Suprapubic skin (tissue), 4 donors: ENCODE measurements around the gene RAF1. TPM values are rescaled to one million over a fixed set of nuclear protein-coding genes. Genes with fewer than 3 reads are reported as not detected.

Experiments
- DNase-seq, 2 donors: peaks; one replicate each; pipeline ENCODE4 v3.0.0-alpha.2; 2019; ENCODE audit warnings: low spot score in 2 of 2
- H3K27ac ChIP-seq: fragments of 200-600 bp; sonication (generic); one replicate; pipeline ENCODE4 v1.5.1; 2019
- H3K27me3 ChIP-seq: fragments of 200-600 bp; sonication (generic); one replicate; pipeline ENCODE4 v1.5.1; 2019
- H3K36me3 ChIP-seq: fragments of 200-600 bp; sonication (generic); one replicate; pipeline ENCODE4 v1.5.1; 2019
- H3K4me1 ChIP-seq: fragments of 200-600 bp; sonication (generic); one replicate; pipeline ENCODE4 v1.5.1; 2019
- H3K4me3 ChIP-seq: fragments of 200-600 bp; sonication (generic); one replicate; pipeline ENCODE4 v1.5.1; 2019; ENCODE audit warnings: mild to moderate bottlenecking
- H3K9me3 ChIP-seq: fragments of 200-600 bp; sonication (generic); one replicate; pipeline ENCODE4 v1.5.1; 2019
- EP300 ChIP-seq: sonication (generic); formaldehyde crosslinking; IDR thresholded peaks from one replicate; pipeline ENCODE4 v1.6.1; 2017; ENCODE audit warnings: antibody characterized with exemption
- POLR2A ChIP-seq, 2 donors: fragments of 450-650 bp; IDR thresholded peaks; one replicate each; pipeline ENCODE4 v1.6.1; 2017; ENCODE audit warnings: antibody characterized with exemption in 2 of 2, mild to moderate bottlenecking in 2 of 2, moderate library complexity in 2 of 2
- POLR2AphosphoS5 ChIP-seq, 3 donors: sonication (generic); formaldehyde crosslinking; IDR thresholded peaks; one replicate each; pipeline ENCODE4 v1.6.1; 2017; ENCODE audit warnings: antibody characterized with exemption in 3 of 3
- WGBS: methylation state at CpG from one replicate; pipeline ENCODE4 v1.1.5; 2018; 5-methylcytosine and 5-hydroxymethylcytosine counted together
- total RNA-seq, 4 donors: library from RNA; depleted of rRNA; stranded (reverse); fragments of >200 nt; gene quantifications; one replicate each; pipeline ENCODE4 v1.1.0, GENCODE V29; 2016
- TF ChIP-seq, protein P1 (sequence below), 2 donors: fragments of 200-600 bp in 1 of 2; fragments of 450-650 bp in 1 of 2; sonication (generic) in 1 of 2; IDR thresholded peaks; one replicate each; pipeline ENCODE4 v1.5.1; 2016 to 2019; ENCODE audit warnings: antibody characterized with exemption in 2 of 2, mild to moderate bottlenecking in 1 of 2, moderate library complexity in 1 of 2

RAF1 gene
- total RNA-seq, 4 donors from 2014 or later: 96.3 to 155 (median 123) TPM

DNA sequence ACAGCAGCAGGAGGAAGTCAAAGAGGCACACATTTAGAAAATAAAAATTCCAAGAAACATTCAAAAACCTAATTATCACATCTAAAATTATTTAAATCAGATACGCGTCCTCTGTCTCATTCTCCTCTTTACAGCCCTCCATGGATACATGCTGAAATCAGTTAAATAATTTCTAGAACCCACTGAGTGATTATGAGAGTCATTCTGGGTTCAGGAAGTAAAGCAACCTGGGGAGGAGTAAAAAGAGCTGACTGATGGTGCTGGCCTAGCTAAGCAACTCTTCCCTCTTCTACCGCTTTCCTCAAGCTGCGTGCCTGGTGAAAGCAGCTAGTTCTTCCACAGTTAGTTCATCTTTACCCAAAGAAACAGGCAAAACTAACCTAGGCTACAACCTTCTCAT is 48.7 kb downstream of the RAF1 start:
- Histone ChIP-seq H3K27me3 (no peaks in the 10 kb centered on the region), H3K27ac (no peak overlapping the region), H3K36me3 (peaks cover 43% of the 10 kb centered on the region), H3K4me3 (no peak overlapping the region), H3K9me3 (no peaks in the 10 kb centered on the region), H3K4me1 (no peaks in the 10 kb centered on the region)
- TF ChIP-seq, protein P1, sequence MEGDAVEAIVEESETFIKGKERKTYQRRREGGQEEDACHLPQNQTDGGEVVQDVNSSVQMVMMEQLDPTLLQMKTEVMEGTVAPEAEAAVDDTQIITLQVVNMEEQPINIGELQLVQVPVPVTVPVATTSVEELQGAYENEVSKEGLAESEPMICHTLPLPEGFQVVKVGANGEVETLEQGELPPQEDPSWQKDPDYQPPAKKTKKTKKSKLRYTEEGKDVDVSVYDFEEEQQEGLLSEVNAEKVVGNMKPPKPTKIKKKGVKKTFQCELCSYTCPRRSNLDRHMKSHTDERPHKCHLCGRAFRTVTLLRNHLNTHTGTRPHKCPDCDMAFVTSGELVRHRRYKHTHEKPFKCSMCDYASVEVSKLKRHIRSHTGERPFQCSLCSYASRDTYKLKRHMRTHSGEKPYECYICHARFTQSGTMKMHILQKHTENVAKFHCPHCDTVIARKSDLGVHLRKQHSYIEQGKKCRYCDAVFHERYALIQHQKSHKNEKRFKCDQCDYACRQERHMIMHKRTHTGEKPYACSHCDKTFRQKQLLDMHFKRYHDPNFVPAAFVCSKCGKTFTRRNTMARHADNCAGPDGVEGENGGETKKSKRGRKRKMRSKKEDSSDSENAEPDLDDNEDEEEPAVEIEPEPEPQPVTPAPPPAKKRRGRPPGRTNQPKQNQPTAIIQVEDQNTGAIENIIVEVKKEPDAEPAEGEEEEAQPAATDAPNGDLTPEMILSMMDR (IDR thresholded peaks at IDR 0.05): no peak
- no peak for TF ChIP-seq POLR2A (IDR thresholded peaks at IDR 0.05)
- TF ChIP-seq EP300: no peak
- TF ChIP-seq POLR2AphosphoS5 (IDR thresholded peaks at IDR 0.05): no peak
- 95% methylated on average over 4 of the region's 4 CpGs for WGBS
- no peak for DNase-seq

GRCh38 chr3:12613250-12613649 is 50.7 kb downstream of the RAF1 start:
- TF ChIP-seq, protein P1 (IDR thresholded peaks at IDR 0.05): no peak
- TF ChIP-seq EP300 (no peak), POLR2A (IDR thresholded peaks at IDR 0.05) (no peak)
- Histone ChIP-seq H3K27ac (no peak overlapping the region), H3K4me3 (no peak overlapping the region), H3K27me3 (no peaks in the 10 kb centered on the region), H3K36me3 (peaks cover 52% of the 10 kb centered on the region), H3K9me3 (no peaks in the 10 kb centered on the region), H3K4me1 (no peaks in the 10 kb centered on the region)
- DNase-seq: no peak
- 53% methylated on average over 4 of the region's 4 CpGs for WGBS

DNA sequence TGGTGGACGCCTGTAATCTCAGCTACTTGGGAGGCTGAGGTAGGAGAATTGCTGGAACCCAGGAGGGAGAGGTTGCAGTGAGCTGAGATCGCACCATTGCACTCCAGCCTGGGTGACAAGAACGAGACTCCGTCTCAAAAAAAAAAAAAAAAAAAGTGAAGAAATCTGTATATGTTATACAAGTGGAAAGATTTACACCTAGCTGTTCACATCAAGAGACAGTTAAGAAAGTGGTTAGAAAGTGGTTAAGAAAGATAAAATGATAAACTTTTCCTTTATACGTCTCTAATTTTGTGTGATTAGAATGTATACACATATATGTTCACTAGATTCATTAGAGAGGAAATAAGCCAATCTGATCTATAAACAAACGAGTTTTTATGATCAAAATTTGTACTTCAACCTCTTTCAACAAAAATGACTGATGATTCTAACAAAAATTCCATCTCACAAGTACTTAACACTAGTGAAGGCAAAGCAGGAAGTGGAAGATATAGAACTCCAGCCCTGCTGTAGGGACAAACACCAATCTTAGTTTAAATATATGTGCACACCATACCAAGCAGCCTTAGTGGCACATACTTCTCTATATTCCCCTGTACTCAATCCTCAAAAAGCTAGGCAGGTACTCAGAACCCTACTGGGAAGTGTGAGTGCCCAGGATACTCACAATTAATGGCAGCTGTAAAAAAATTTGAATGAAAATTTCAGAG is 51.2 kb downstream of the RAF1 start:
- Histone ChIP-seq H3K9me3 (no peaks in the 10 kb centered on the region), H3K4me1 (no peaks in the 10 kb centered on the region), H3K27ac (no peak overlapping the region), H3K27me3 (no peaks in the 10 kb centered on the region), H3K36me3 (peaks cover 55% of the 10 kb centered on the region), H3K4me3 (no peak overlapping the region)
- no peak for DNase-seq
- TF ChIP-seq EP300: no peak
- TF ChIP-seq, protein P1 (IDR thresholded peaks at IDR 0.05): no peak
- no peak for TF ChIP-seq POLR2A (IDR thresholded peaks at IDR 0.05)
- no peak for TF ChIP-seq POLR2AphosphoS5 (IDR thresholded peaks at IDR 0.05)
- WGBS: 81% methylated on average over 6 of the region's 6 CpGs

- Histone ChIP-seq H3K4me1 (no peaks in the 10 kb centered on the region), H3K27me3 (no peaks in the 10 kb centered on the region), H3K36me3 (peaks cover 56% of the 10 kb centered on the region), H3K4me3 (no peak overlapping the region), H3K27ac (no peak overlapping the region), H3K9me3 (no peaks in the 10 kb centered on the region)
- DNase-seq: no peak
- TF ChIP-seq POLR2AphosphoS5 (IDR thresholded peaks at IDR 0.05) (no peak), POLR2A (IDR thresholded peaks at IDR 0.05) (no peak), EP300 (no peak)
- TF ChIP-seq, protein P1 (IDR thresholded peaks at IDR 0.05): no peak
- 63% methylated on average over 5 of the region's 5 CpGs for WGBS
Measured at GRCh38 chr3:12611117-12611516, 52.8 kb downstream of the RAF1 start.

GRCh38 chr3:12608376-12608775 is 55.5 kb downstream of the RAF1 start:
- no peak overlapping the region for H3K4me3 ChIP-seq
- H3K27me3 ChIP-seq: no peaks in the 10 kb centered on the region
- H3K36me3 ChIP-seq: peaks cover 73% of the 10 kb centered on the region
- no peak overlapping the region for H3K27ac ChIP-seq
- no peak for DNase-seq
- H3K4me1 ChIP-seq: no peaks in the 10 kb centered on the region
- no peaks in the 10 kb centered on the region for H3K9me3 ChIP-seq
- 91% methylated on average over 1 of the region's 1 CpG for WGBS
- TF ChIP-seq, protein P1 (IDR thresholded peaks at IDR 0.05): no peak
- TF ChIP-seq POLR2AphosphoS5 (IDR thresholded peaks at IDR 0.05) (no peak), POLR2A (IDR thresholded peaks at IDR 0.05) (no peak), EP300 (no peak)
